WTC11 (cell line): Measurements from ENCODE around the gene CDH11.

ENCODE experiments used
- CBFB ChIP-seq: sonication (generic); formaldehyde crosslinking; IDR thresholded peaks from 2 replicates; pipeline ENCODE4 v1.8.1; 2022; ENCODE audit warnings: mild to moderate bottlenecking, low read depth, missing genetic modification reagents
- ESRRA ChIP-seq: sonication (generic); formaldehyde crosslinking; IDR thresholded peaks from 2 replicates; pipeline ENCODE4 v1.8.1; 2022; ENCODE audit warnings: mild to moderate bottlenecking, missing genetic modification reagents, borderline replicate concordance
- FOXP1 ChIP-seq: sonication (generic); formaldehyde crosslinking; IDR thresholded peaks from 2 replicates; pipeline ENCODE4 v1.8.0; 2022; ENCODE audit warnings: missing genetic modification reagents, mild to moderate bottlenecking, moderate library complexity, borderline replicate concordance
- HMGA2 ChIP-seq: fragments of 250-450 bp; sonication (Bioruptor Pico); IDR thresholded peaks from 2 replicates; pipeline ENCODE4 v1.4.0; 2021; ENCODE audit warnings: mild to moderate bottlenecking, moderate library complexity
- NR2C2 ChIP-seq: sonication (generic); formaldehyde crosslinking; IDR thresholded peaks from 2 replicates; pipeline ENCODE4 v1.8.0; 2022; ENCODE audit warnings: mild to moderate bottlenecking, missing genetic modification reagents
- SP1 ChIP-seq: sonication (generic); formaldehyde crosslinking; conservative IDR thresholded peaks from 2 replicates; pipeline ENCODE4 v1.8.1; 2022; ENCODE audit warnings: missing genetic modification reagents
- TP53 ChIP-seq: sonication (generic); formaldehyde crosslinking; IDR thresholded peaks from 2 replicates; pipeline ENCODE4 v1.8.1; 2023; ENCODE audit warnings: mild to moderate bottlenecking, missing genetic modification reagents
- TF ChIP-seq, protein P1 (sequence below): sonication (generic); formaldehyde crosslinking; IDR thresholded peaks from 2 replicates; pipeline ENCODE4 v1.8.1; 2023; ENCODE audit warnings: mild to moderate bottlenecking, missing genetic modification reagents
- TF ChIP-seq, protein P2 (sequence below): fragments of 200-600 bp; IDR thresholded peaks from 2 replicates; pipeline ENCODE4 v1.8.0; 2022; ENCODE audit warnings: antibody characterized with exemption
- TF ChIP-seq, protein P3 (sequence below): sonication (generic); formaldehyde crosslinking; IDR thresholded peaks from 2 replicates; pipeline ENCODE4 v1.8.0; 2022; ENCODE audit warnings: mild to moderate bottlenecking, missing genetic modification reagents
- TF ChIP-seq, protein P4 (sequence below): sonication (generic); formaldehyde crosslinking; IDR thresholded peaks from 2 replicates; pipeline ENCODE4 v1.8.1; 2023; ENCODE audit warnings: mild to moderate bottlenecking, missing genetic modification reagents, moderate library complexity
- TF ChIP-seq, protein P5 (sequence below): sonication (generic); formaldehyde crosslinking; IDR thresholded peaks from 2 replicates; pipeline ENCODE4 v1.8.1; 2023; ENCODE audit warnings: mild to moderate bottlenecking, missing genetic modification reagents, borderline replicate concordance
- TF ChIP-seq, protein P6 (sequence below): sonication (generic); formaldehyde crosslinking; IDR thresholded peaks from 2 replicates; pipeline ENCODE4 v1.8.1; 2022; ENCODE audit warnings: mild to moderate bottlenecking, missing genetic modification reagents, moderate library complexity, borderline replicate concordance

DNA sequence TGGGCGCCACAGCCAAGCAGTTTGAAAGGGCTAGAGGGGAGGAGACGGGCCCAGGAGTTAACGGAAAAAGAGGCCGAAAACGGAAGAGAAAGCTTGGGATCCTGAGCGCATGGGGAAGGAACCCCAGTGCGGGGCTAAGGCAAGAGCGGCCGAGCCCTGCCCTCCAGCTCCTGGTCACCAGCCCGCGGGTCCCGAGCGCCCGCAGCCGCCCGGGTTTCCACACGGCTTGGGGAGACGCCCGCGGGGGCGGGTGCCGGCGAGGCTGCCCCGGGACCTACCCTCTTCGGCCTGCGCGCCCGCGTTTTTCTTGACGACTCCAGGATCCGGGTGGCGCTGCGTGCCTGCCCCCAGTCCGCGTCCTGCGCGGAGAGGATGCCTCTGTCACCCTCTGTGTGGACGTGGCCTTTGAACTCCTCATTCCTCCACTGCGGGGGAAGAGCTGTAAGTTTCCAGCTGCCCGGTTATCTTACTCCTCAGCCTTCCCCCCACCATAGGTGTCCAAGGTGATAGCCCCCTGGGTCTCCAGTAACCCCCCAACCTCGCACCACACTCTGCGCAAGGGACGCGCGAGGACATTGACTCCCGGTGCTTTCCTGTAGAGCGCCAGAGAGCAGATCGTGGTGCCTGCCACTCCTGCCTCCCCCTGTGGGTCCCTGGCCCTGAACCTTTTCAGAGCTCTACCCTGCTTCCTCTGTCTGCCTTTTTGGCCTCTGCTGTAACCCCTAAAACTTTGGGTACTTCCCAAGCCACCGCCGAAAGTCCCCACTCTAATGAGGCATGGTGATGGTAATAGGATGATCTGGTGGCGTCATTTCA lies 1.7 kb upstream of the CDH11 start:
- TF ChIP-seq, protein P1, sequence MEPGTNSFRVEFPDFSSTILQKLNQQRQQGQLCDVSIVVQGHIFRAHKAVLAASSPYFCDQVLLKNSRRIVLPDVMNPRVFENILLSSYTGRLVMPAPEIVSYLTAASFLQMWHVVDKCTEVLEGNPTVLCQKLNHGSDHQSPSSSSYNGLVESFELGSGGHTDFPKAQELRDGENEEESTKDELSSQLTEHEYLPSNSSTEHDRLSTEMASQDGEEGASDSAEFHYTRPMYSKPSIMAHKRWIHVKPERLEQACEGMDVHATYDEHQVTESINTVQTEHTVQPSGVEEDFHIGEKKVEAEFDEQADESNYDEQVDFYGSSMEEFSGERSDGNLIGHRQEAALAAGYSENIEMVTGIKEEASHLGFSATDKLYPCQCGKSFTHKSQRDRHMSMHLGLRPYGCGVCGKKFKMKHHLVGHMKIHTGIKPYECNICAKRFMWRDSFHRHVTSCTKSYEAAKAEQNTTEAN (CRISPR knock-in tag) = no peak
- no peak for TF ChIP-seq ESRRA
- TF ChIP-seq FOXP1 (CRISPR knock-in tag) = no peak
- TF ChIP-seq, protein P2, sequence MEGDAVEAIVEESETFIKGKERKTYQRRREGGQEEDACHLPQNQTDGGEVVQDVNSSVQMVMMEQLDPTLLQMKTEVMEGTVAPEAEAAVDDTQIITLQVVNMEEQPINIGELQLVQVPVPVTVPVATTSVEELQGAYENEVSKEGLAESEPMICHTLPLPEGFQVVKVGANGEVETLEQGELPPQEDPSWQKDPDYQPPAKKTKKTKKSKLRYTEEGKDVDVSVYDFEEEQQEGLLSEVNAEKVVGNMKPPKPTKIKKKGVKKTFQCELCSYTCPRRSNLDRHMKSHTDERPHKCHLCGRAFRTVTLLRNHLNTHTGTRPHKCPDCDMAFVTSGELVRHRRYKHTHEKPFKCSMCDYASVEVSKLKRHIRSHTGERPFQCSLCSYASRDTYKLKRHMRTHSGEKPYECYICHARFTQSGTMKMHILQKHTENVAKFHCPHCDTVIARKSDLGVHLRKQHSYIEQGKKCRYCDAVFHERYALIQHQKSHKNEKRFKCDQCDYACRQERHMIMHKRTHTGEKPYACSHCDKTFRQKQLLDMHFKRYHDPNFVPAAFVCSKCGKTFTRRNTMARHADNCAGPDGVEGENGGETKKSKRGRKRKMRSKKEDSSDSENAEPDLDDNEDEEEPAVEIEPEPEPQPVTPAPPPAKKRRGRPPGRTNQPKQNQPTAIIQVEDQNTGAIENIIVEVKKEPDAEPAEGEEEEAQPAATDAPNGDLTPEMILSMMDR = no peak
- TF ChIP-seq HMGA2 = no peak
- TF ChIP-seq NR2C2 (CRISPR knock-in tag) = no peak
- TF ChIP-seq, protein P3, sequence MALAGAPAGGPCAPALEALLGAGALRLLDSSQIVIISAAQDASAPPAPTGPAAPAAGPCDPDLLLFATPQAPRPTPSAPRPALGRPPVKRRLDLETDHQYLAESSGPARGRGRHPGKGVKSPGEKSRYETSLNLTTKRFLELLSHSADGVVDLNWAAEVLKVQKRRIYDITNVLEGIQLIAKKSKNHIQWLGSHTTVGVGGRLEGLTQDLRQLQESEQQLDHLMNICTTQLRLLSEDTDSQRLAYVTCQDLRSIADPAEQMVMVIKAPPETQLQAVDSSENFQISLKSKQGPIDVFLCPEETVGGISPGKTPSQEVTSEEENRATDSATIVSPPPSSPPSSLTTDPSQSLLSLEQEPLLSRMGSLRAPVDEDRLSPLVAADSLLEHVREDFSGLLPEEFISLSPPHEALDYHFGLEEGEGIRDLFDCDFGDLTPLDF = no peak
- no peak for TF ChIP-seq TP53 (CRISPR knock-in tag)
- TF ChIP-seq, protein P4, sequence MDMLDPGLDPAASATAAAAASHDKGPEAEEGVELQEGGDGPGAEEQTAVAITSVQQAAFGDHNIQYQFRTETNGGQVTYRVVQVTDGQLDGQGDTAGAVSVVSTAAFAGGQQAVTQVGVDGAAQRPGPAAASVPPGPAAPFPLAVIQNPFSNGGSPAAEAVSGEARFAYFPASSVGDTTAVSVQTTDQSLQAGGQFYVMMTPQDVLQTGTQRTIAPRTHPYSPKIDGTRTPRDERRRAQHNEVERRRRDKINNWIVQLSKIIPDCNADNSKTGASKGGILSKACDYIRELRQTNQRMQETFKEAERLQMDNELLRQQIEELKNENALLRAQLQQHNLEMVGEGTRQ (CRISPR knock-in tag) = no peak
- TF ChIP-seq CBFB (CRISPR knock-in tag) = no peak
- TF ChIP-seq, protein P5, sequence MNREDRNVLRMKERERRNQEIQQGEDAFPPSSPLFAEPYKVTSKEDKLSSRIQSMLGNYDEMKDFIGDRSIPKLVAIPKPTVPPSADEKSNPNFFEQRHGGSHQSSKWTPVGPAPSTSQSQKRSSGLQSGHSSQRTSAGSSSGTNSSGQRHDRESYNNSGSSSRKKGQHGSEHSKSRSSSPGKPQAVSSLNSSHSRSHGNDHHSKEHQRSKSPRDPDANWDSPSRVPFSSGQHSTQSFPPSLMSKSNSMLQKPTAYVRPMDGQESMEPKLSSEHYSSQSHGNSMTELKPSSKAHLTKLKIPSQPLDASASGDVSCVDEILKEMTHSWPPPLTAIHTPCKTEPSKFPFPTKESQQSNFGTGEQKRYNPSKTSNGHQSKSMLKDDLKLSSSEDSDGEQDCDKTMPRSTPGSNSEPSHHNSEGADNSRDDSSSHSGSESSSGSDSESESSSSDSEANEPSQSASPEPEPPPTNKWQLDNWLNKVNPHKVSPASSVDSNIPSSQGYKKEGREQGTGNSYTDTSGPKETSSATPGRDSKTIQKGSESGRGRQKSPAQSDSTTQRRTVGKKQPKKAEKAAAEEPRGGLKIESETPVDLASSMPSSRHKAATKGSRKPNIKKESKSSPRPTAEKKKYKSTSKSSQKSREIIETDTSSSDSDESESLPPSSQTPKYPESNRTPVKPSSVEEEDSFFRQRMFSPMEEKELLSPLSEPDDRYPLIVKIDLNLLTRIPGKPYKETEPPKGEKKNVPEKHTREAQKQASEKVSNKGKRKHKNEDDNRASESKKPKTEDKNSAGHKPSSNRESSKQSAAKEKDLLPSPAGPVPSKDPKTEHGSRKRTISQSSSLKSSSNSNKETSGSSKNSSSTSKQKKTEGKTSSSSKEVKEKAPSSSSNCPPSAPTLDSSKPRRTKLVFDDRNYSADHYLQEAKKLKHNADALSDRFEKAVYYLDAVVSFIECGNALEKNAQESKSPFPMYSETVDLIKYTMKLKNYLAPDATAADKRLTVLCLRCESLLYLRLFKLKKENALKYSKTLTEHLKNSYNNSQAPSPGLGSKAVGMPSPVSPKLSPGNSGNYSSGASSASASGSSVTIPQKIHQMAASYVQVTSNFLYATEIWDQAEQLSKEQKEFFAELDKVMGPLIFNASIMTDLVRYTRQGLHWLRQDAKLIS (CRISPR knock-in tag) = no peak
- TF ChIP-seq SP1 (CRISPR knock-in tag) = no peak
- TF ChIP-seq, protein P6, sequence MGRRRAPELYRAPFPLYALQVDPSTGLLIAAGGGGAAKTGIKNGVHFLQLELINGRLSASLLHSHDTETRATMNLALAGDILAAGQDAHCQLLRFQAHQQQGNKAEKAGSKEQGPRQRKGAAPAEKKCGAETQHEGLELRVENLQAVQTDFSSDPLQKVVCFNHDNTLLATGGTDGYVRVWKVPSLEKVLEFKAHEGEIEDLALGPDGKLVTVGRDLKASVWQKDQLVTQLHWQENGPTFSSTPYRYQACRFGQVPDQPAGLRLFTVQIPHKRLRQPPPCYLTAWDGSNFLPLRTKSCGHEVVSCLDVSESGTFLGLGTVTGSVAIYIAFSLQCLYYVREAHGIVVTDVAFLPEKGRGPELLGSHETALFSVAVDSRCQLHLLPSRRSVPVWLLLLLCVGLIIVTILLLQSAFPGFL = no peak
